Hematopoietic multipotent progenitor cell treated with erythropoietin and hydrocortisone succinate and interleukin-3 and kit ligand, for 4 days (in vitro differentiated cells): ENCODE data around the gene SETSIP.
"Not testable (repeated sequence)": the region's sequence is repeated elsewhere in the genome, so short reads cannot be mapped to it uniquely, and the experiment has no call there.

Source experiments
- DNase-seq: peaks from one replicate; pipeline ENCODE4 v3.0.0-alpha.2; 2015

SETSIP gene

DNA sequence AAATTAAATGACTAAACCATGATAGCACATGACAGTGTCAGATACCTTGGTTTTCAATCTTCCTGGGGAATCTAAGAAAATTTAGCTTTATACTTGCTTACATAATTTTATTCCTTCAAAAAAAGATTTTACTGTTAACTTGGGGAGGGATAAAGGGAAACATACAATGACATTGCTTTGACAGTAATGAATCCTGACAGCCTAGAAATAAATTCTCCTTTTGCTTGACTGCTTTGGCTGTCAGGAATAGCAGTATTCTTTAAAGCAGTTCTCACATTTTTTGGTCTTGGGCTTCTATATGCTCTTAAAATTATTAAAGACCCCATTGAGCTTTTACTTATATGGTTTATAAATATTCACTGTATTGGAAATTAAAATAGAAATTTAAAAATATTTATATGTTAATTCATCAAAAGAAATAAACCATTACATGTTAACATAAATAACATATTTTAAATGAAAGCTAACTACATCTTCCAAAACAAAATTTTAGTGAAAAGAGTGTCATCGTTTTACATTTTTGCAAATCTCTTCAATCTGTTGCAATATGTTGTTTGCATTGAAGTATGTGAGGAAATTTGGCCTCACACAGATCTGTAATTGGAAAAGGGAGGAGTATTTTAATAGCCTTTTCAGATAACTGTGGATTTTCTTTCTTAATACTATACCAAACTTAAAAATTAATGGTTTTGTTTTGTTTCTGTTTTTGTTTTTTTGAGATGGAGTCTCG, 29.3 kb downstream of the SETSIP start:
- DNase-seq = no peak

GRCh38 chr1:92043621-92044020, 31.6 kb downstream of the SETSIP start:
- DNase-seq = no peak

DNA sequence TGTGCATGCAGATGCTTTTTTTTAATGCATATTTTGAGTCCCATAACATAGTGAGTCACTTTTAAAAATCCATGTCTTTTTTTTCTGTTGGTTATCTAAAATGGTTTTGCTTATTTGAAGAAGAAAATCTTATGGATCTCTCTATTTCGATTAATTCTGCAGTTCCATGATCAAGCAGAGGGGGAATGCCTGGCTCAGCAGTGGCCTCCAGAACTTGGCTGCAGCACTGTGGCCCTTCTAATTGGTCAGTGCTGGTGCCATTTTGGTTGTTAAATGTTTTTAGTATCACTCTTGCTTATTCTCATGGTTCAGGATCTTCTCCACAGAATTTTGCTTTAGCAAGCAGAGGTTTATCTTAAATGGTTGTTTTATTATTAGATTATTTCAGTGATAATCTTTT, 34.2 kb downstream of the SETSIP start:
- DNase-seq = no peak

GRCh38 chr1:92038695-92039346, 36.4 kb downstream of the SETSIP start:
- no peak for DNase-seq

GRCh38 chr1:92037400-92037799, 37.8 kb downstream of the SETSIP start:
- DNase-seq = no peak

DNA sequence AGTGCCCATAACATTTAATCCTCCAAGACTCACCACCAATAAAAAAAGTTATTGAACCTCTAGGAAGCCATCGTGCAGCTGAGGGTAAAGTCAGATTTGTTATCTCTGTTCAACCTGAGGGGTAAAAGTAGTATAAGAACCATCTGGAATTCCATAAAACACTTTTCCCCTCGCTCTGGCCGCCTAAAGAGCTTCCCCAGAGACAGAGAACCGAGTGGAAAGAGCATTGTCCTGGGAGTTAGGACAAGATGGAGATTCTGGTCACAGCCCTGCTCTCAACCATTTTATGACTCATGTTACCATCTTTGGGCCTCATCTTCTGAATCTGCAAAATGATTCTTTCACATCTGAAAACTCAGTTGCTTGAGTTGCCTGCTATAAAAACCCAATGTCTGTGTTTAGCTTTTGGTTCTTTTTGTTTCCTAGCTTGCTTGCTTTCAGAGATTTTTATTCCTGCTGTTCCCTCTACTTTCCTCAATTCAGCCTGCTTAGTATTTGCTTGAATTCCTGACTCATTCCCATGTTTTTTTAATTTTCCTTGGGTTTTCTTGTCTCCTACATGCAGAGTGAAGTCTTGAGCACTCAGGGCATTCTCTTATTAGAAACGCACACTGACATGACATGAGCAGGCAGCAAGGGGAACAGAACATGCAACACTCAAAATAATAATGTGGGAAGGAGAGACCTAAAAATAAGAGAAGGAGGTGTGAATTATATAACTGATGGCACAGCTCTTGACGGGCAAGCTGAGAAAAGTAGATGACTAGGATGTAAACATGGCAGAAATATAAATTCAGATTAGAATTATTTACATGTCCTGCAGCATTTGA, 43.7 kb downstream of the SETSIP start:
- DNase-seq = no peak

- peak; percentile 35 for DNase-seq
These were observed 44.5 kb downstream of the SETSIP start for GRCh38 chr1:92030656-92031107.

- no peak for DNase-seq
These were observed 45.8 kb downstream of the SETSIP start for GRCh38 chr1:92029241-92029922.

DNA sequence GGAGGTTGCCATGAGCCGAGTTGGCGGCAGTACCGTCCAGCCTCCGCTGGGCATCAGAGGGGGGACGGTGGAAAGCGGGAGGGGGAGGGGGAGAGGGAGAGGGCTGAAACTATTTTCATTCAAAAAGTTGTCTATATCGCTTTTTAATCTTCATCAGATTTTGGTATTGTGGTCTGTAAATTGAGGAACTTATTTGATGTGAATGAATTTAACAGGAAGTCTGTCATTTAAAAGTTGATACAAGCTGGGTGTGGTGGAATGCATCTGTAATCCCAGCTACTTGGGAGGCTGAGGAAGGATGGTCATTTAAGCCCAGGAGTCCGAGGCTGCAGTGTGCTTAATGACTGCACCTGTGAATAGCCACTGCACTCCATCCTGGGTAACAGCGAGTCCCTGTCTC, 48.4 kb downstream of the SETSIP start:
- DNase-seq = peak; percentile 58

DNA sequence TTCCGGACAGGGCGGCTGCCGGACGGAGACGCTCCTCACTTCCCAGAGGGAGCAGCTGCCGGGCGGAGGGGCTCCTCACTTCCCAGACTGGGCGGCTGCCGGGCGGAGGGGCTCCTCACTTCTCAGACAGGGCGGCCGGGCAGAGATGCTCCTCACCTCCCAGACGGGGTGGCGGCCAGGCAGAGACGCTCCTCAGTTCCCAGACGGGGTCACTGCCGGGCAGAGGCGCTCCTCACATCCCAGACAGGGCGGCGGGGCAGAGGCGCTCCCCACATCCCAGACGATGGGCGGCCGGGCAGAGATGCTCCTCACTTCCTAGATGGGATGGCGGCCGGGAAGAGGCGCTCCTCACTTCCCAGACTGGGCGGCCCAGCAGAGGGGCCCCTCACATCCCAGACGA, 49.2 kb downstream of the SETSIP start:
- not testable (repeated sequence) for DNase-seq
